Endodermal cell (in vitro differentiated cells): ENCODE data around the gene FAM174C. TPM values are rescaled to one million over a fixed set of nuclear protein-coding genes. Genes with fewer than 3 reads are reported as not detected.

Experiments
- DNase-seq: peaks from one replicate; pipeline ENCODE4 v3.0.0-alpha.2; 2017
- H3K27ac ChIP-seq: 2 replicates; pipeline ENCODE4 v1.5.1; 2013; ENCODE audit warnings: mild to moderate bottlenecking, low read depth, low read length, moderate library complexity
- H3K27me3 ChIP-seq: 2 replicates; pipeline ENCODE4 v1.6.1; 2013; ENCODE audit warnings: mild to moderate bottlenecking, low read length, moderate library complexity; ENCODE audit not compliant: insufficient read depth, control insufficient read depth, poor library complexity, severe bottlenecking
- H3K36me3 ChIP-seq: 2 replicates; pipeline ENCODE4 v1.7.0; 2013; ENCODE audit warnings: mild to moderate bottlenecking, low read length, moderate library complexity; ENCODE audit not compliant: control insufficient read depth, insufficient read depth
- H3K4me1 ChIP-seq: one replicate; pipeline ENCODE4 v1.7.0; 2013; ENCODE audit warnings: low read length; ENCODE audit not compliant: control insufficient read depth, insufficient read depth
- H3K4me3 ChIP-seq: 2 replicates; pipeline ENCODE4 v1.5.1; 2013; ENCODE audit warnings: mild to moderate bottlenecking, low read length, moderate library complexity
- H3K9ac ChIP-seq: 2 replicates; pipeline ENCODE4 v1.6.1; 2013; ENCODE audit warnings: mild to moderate bottlenecking, low read length, moderate library complexity; ENCODE audit not compliant: poor library complexity, severe bottlenecking; ENCODE audit errors: extremely low read depth
- H3K9me3 ChIP-seq: 2 replicates; pipeline ENCODE4 v1.6.1; 2013; ENCODE audit warnings: mild to moderate bottlenecking, low read length, moderate library complexity; ENCODE audit not compliant: control insufficient read depth
- H3K27ac Mint-ChIP-seq: 2 replicates; pipeline ENCODE4 v1.8.0; 2020; ENCODE audit warnings: mixed read lengths
- H3K27me3 Mint-ChIP-seq: 2 replicates; pipeline ENCODE4 v1.8.0; 2021; ENCODE audit warnings: mild to moderate bottlenecking, mixed read lengths; ENCODE audit not compliant: insufficient read depth
- H3K36me3 Mint-ChIP-seq: 2 replicates; pipeline ENCODE4 v1.8.0; 2020; ENCODE audit warnings: low read depth, mixed read lengths
- H3K4me1 Mint-ChIP-seq: 2 replicates; pipeline ENCODE4 v1.8.0; 2020; ENCODE audit warnings: mixed read lengths
- H3K4me3 Mint-ChIP-seq: 2 replicates; pipeline ENCODE4 v1.8.0; 2020; ENCODE audit warnings: mild to moderate bottlenecking, moderate library complexity, mixed read lengths
- H3K9me3 Mint-ChIP-seq: 2 replicates; pipeline ENCODE4 v1.8.0; 2020; ENCODE audit warnings: mild to moderate bottlenecking, mixed read lengths
- WGBS, 2 experiments: methylation state at CpG; one replicate each; pipeline versions ENCODE4 v1.1.5 to v1.1.7; 2013; ENCODE audit warnings: missing lambda C conversion rate in 2 of 2, mixed read lengths in 1 of 2; ENCODE audit not compliant: insufficient coverage in 1 of 2, insufficient read length in 1 of 2; 5-methylcytosine and 5-hydroxymethylcytosine counted together
- total RNA-seq, 2 donors: library from RNA; stranded (reverse); fragmentation: NEBNext Ultra II Directional in 1 of 2; extraction: Animal tissue kit (Norgen Biotek cat#: 25700) in 1 of 2; gene quantifications; 2 replicates in 1 of 2; 3 replicates in 1 of 2; pipeline ENCODE4 v1.2.1, GENCODE V29; 2021
- TF ChIP-seq, protein P1 (sequence below): fragments of 200-600 bp; sonication (generic); conservative IDR thresholded peaks from 2 replicates; pipeline ENCODE4 v1.5.0; 2021; ENCODE audit warnings: antibody characterized with exemption, mild to moderate bottlenecking

Gene FAM174C
- total RNA-seq, 2 donors from 2014 or later: 45.1 to 46.0 TPM

DNA sequence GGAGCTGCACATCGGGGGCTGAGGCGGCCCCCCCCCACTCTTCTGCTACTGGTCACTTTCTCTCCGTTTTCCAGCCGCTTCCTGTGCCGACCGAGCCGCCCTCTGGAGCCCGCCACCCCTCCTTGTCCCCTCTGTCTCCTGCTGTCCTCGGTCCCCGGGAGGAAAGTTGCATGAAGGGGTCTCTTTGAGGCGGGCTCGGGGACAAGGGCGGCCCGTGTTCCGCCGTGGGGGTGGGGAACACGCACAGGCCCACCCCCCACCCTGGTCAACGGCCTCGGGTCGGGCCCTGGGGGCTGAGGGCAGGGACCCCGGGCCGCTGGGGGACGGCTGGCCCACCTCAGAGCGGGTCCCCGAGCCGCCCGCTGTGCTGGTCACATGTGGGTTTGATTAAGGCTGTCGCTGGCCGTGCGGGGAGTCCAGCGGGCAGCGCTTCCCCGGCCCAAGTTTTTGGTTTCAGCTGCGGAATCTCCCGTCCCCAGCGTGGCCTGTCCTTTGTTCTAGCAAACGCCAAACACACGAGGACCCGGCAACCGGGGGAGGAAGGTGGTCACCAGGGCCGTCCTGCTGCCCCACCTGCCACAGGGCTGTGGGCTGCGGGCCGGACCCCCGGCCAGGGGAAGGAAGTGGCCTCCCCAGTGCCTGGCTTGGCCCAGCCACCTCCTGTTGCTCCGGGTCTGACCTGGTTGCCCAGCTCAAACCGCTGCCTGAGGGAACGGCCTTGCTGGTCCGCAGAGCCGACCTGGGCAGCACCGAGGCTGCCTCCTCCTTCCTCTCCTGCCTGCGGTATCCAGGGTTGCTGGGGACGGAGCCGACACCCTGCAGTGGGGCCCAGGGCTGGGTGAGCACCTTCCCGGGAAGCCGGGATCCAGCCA, 12.3 kb downstream of the FAM174C start:
- H3K9me3 ChIP-seq: no peaks in the 10 kb centered on the region
- DNase-seq: no peak
- no peaks in the 10 kb centered on the region for H3K27me3 ChIP-seq
- H3K36me3 ChIP-seq: no peaks in the 10 kb centered on the region
- H3K9ac ChIP-seq: no peak overlapping the region
- Mint-ChIP-seq H3K36me3 (no peaks in the 10 kb centered on the region), H3K27ac (no peak overlapping the region), H3K4me3 (peak overlapping the region; percentile 74), H3K9me3 (no peaks in the 10 kb centered on the region), H3K27me3 (peaks cover 5% of the 10 kb centered on the region), H3K4me1 (peaks cover 10% of the 10 kb centered on the region)
- 68 to 75% methylated on average over 28 to 55 of the region's 55 CpGs for WGBS, 2 experiments
- TF ChIP-seq, protein P1, sequence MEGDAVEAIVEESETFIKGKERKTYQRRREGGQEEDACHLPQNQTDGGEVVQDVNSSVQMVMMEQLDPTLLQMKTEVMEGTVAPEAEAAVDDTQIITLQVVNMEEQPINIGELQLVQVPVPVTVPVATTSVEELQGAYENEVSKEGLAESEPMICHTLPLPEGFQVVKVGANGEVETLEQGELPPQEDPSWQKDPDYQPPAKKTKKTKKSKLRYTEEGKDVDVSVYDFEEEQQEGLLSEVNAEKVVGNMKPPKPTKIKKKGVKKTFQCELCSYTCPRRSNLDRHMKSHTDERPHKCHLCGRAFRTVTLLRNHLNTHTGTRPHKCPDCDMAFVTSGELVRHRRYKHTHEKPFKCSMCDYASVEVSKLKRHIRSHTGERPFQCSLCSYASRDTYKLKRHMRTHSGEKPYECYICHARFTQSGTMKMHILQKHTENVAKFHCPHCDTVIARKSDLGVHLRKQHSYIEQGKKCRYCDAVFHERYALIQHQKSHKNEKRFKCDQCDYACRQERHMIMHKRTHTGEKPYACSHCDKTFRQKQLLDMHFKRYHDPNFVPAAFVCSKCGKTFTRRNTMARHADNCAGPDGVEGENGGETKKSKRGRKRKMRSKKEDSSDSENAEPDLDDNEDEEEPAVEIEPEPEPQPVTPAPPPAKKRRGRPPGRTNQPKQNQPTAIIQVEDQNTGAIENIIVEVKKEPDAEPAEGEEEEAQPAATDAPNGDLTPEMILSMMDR: no peak
- peak overlapping the region; percentile 86 for H3K4me3 ChIP-seq
- H3K4me1 ChIP-seq: peaks cover 15% of the 10 kb centered on the region
- H3K27ac ChIP-seq: no peak overlapping the region

DNA sequence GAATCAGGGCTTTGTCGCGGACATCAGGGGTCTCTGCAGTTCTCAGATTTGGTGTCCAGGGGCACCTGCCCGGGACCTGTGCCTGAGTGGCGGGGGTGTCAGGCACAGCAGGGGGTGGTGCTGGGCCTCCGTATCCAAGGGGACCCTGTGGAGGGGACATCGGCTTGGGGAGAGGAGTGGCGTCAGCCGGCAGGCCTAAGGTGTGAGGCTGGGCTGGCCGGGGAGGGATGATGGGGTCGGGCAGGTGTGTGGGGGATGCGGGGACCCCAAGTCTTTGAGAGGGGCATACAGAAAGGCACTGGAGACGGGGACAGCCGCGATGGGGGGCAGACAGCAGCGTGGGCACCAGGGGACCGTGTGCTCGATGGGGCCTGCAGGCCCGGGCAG, 12.9 kb downstream of the FAM174C start:
- H3K4me3 Mint-ChIP-seq: peak overlapping the region; percentile 74
- 92 to 94% methylated on average over 9 to 18 of the region's 18 CpGs for WGBS, 2 experiments

DNA sequence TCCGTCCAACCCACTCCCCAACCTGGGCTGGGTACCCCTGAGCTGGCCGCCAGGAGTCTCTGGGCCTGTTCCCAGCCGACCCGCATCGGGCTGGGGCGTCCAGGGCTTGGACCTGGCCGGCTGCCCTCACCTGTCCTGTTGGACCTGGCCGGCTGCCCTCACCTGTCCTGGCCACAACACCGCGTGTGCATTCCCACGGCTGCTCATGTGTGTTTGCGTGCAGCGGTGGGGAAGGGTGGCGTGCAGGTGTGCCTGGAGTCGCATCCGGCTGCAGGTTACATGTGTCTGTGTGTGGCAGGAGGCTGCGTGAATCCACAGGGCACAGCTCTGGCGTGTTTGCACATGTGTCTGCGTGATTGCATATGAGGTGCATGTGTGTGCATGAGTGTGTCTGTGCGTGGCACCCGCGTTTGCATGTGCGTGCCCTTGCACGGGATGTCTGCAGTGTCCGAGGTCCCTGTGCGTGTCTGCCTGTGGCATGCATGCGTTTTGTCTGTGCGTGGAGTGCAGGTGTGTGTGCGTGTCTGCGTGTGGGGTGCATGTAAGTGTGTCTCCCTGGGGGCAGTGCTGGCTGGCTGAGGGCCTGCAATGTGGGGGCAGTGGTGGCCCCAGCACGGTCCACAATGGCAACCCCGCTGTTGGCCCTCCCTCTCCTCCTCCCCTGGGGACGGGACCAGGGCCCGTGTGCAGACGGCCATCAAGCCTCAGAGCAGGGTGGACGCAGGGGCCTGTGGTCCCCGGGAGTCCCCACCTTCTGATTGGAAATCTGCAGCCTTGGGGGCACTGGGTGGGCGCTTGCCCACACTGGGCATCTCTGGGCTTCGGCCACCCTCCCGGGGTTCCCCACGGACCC, 13.7 kb downstream of the FAM174C start:
- H3K36me3 Mint-ChIP-seq: no peaks in the 10 kb centered on the region
- Histone ChIP-seq H3K36me3 (no peaks in the 10 kb centered on the region), H3K27ac (no peak overlapping the region), H3K9ac (no peak overlapping the region), H3K27me3 (no peaks in the 10 kb centered on the region), H3K9me3 (no peaks in the 10 kb centered on the region), H3K4me1 (peaks cover 13% of the 10 kb centered on the region), H3K4me3 (no peak overlapping the region)
- DNase-seq: no peak
- H3K27ac Mint-ChIP-seq: no peak overlapping the region
- peaks cover 9% of the 10 kb centered on the region for H3K4me1 Mint-ChIP-seq
- peaks cover 5% of the 10 kb centered on the region for H3K27me3 Mint-ChIP-seq
- TF ChIP-seq, protein P1: no peak
- H3K9me3 Mint-ChIP-seq: no peaks in the 10 kb centered on the region
- 96 to 98% methylated on average over 28 to 41 of the region's 41 CpGs for WGBS, 2 experiments
- no peak overlapping the region for H3K4me3 Mint-ChIP-seq

More for the DNA sequence above, 12.9 kb downstream of the FAM174C start:
- Histone ChIP-seq H3K27ac (no peak overlapping the region), H3K9me3 (no peaks in the 10 kb centered on the region), H3K27me3 (no peaks in the 10 kb centered on the region), H3K36me3 (no peaks in the 10 kb centered on the region), H3K4me1 (peaks cover 15% of the 10 kb centered on the region), H3K9ac (no peak overlapping the region), H3K4me3 (no peak overlapping the region)
- TF ChIP-seq, protein P1: no peak
- Mint-ChIP-seq H3K27ac (no peak overlapping the region), H3K27me3 (peaks cover 5% of the 10 kb centered on the region), H3K9me3 (no peaks in the 10 kb centered on the region), H3K4me1 (peaks cover 10% of the 10 kb centered on the region), H3K36me3 (no peaks in the 10 kb centered on the region)
- DNase-seq: no peak
